ENCODE data around the gene SLC35A2.

SLC35A2 gene

DNA sequence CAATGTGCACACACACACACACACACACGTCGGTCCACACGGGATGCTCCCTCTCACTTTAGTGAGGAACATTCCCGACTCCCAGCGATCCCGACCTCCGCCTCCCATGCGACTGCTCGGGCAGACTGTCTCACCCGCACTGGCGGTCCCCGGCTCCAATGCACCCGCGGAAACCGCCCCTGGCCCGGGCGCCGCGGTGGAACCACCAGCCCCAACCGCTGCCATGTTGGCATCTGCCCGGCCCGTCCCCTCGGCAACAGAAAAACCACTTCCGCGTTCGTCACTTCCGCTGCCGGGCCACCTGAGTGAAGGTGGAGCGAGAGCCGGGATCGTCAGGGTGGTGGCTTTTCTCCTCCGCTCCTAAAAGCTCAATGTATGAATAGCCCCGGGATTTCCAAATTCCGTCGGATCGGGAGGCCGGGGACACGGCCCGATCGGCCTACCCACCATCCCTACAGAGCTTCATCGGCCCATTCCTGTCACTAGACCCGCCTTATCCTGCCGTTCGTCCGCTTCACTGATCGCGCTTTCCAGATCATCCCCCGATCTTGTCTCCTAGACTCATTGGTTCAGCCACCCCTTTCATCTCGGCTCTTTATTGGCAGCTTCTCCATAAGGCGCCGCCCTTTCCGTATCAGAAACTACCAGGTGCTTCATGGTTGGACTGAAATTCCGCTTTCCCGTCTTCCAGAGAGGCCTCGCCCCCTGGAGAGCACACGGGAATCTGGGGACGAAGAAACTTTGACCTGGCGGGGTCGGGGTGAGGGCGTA lies at the start of gene SLC35A2:
TSS of gene SLC35A2 (minus strand) at position 235 of the 771 bp plus-strand sequence. CDS start at position 225, 10 bp downstream.
- DNase-seq: peak; percentile 87

DNA sequence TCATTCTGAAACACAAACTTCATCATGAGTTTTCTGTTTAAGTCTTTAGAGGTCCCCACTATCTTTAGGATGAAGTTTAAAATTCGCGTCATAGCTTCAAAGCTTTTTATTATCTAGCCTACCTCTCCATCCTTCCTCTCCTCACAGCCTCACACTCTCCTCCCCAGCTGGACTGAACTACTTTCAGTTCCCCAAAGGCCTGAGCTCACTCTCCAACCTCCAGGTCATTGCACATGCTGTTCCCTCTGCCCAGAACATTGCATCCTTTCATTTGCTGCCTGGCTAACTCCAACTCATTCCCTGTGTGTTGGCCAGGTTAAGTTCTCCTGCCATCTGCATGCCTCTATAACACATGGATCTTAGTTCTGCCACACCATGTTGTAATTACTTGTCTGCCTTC lies 48.8 kb upstream of the SLC35A2 start:
- DNase-seq: no peak

- DNase-seq: peak; percentile 76
Measured at GRCh38 chrX:48958635-48959094, 47.2 kb upstream of the SLC35A2 start.

GRCh38 chrX:48957827-48958634 lies 46.6 kb upstream of the SLC35A2 start:
- peak; percentile 98 for DNase-seq

DNA sequence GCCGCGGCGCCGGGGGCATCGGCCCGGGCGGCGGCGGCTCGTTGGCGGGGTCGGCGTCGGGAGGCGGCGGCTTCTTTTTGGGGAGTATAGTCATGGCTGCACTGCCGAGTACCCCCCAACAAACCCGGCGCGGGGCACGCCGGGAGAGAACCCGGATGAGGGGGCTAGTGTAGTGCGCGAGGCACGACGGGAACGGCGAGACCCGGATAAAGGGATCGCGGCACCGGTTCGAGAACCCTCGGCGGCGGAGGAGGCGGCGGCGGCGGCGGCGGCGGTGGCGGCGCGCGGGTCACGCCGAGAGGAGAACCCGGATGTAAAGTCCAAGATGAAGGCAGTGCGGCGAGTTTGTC lies 46.0 kb upstream of the SLC35A2 start, which contains the start of gene OTUD5:
TSS of gene OTUD5 (minus strand) at position 131 of the 350 bp plus-strand sequence. CDS start at position 94, 37 bp downstream.
- DNase-seq: no peak

DNA sequence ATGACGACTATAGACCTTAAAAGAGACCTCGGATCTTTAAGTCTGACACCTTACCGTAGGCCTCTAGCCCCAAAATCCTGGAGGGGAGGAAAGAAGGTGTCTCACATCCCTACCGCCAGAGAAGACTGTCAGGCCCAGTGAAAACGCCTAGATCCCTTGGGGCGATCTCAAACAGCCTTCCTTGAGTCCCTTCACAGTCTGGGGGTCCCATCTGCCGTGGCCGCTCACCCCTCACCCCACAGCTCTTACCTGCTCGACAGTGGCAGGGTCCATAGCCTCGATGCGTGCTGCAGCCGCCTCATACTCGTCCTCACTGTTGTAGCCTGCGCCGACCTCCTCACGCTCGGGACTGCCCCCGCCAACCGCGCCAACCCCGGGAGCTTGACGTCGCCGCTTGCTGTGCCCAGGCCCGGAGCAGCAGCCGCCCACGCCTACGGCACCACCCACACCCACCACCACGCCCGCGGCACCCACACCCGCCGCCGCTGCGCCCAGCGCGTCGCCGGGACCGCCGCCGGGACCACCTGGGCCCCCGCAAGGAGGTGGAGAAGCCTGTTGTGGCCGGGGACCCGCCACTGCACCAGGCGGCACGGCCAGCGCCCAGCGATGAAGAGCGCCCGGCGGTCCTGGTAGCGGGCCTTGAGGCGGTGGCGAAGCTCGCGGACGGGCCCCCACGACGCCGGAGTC lies 45.4 kb upstream of the SLC35A2 start:
- no peak for DNase-seq

DNA sequence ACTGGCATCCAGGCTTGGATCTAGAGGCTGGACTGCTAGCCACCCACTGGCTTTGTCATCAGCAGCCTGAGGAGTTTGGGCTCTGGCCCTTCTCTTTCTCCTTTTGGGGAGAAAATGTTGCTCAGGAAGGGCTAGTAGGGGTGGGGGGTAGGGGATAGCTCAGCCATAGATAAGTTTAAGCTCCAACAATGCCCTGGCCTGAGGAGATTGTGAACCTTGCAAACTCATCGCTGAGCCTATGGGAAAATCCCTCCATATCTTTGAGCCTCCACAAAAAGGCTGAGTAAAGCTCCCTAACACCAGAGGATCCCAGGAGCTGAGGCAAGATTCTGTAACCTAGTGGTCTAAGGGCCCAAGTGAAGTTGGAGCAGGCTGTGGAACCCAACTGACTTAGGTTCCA lies 37.1 kb upstream of the SLC35A2 start:
- DNase-seq: no peak

DNA sequence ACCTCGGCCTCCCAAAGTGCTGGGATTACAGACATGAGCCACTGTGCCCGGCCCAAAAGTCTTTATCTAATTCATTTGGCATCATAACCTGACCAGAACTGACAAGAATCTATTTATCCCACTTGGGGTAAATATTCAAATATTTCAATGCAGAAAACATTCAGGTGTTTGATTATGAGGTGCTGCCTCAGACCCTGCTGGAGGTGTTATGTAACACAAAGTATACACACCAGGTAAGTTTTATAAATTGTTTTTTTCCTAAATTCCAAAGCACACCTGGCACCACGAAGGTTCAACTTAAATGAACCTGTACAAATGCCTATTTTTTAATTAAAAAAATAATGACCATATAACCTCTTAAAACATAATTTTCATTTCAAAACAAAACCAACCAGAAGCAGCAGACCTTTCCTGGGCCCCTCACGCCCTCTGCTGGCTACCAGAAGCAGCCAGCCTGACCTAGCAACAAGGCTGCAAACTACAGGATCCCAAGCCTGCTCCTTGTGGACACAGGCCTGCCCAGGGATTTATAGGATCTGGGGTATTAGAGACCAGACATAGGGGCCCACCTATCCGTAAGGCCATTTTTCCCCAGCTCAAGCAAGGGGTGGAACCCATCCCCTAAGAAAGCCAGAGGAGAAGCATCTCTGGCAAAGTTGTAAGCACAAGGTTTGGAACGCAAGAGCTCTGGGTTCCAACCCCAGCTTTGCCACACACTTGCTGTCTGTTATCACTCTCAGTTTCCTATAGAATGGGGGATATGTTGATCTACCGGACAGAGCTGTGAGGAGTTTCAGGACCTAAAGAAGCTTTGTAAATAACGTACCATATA lies 34.3 kb upstream of the SLC35A2 start:
- DNase-seq: peak; percentile 64

- no peak for DNase-seq
Measured at GRCh38 chrX:48942895-48943294, 31.4 kb upstream of the SLC35A2 start.

- DNase-seq: no peak
Measured at GRCh38 chrX:48940404-48940955, 29.0 kb upstream of the SLC35A2 start.

GRCh38 chrX:48939524-48940228 lies 28.2 kb upstream of the SLC35A2 start:
- no peak for DNase-seq

DNA sequence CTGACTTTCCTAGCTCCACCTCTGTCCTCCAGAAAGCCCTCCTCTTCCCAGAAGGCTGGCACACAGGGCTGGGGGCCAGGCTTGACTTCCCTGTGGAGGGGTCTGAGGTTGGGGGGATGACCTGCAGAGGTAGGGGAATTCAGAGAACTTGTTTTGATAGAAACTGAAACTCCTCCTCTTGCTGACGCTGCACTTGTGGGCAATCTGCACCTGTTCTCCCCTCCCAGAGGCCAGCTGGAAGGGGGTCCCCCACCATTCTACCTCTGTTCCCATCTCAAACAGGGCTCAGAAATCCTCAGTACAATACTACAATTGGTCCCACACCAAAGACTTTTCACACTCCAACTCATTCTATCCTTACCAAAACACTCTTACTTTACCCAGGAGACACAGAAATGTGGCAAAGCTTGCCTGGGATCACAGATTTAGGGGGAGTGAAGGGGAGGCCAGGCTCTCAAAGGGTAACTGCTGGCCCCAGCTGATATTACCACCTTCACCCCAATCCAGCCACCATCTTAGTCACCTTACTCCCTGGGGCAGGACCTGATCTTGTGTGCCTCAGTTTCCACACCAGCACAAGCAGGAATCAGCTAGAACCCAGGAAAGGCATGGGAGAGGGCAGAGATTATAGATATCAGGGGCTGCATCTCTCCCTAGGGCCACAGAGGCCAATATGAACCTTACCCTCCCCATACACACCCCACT lies 27.4 kb upstream of the SLC35A2 start:
- DNase-seq: no peak

- DNase-seq: no peak
Measured at GRCh38 chrX:48937054-48937907, 25.8 kb upstream of the SLC35A2 start.

DNA sequence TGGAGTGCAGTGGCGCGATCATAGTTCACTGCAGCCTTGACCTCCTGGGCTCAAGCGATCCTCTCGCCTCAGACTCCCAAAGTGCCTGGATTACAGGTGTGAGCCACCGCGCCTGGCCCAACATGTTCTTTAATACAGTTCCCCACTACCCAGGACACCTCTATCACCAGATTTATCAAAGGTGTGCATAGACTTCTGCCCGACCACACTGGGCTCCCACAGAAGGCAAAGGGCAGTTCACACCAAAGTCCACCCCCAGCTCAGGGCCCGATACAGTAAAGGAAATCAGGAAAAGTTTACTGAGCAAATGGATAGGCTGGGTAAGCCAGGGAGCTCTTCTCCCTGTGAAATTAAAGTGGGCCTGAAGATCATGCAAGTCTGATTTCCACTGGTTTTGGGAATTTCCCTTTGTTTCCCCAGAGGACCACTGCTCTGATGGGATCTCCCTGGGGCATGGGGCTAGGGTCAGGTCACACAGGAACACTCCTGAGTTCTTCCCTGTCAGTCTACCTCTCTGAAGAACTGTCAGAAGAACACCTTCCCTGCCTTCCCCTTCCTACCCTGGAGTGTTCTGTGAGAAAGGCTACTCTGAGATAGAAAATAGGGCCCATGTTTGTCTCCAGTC lies 25.1 kb upstream of the SLC35A2 start:
- no peak for DNase-seq

DNA sequence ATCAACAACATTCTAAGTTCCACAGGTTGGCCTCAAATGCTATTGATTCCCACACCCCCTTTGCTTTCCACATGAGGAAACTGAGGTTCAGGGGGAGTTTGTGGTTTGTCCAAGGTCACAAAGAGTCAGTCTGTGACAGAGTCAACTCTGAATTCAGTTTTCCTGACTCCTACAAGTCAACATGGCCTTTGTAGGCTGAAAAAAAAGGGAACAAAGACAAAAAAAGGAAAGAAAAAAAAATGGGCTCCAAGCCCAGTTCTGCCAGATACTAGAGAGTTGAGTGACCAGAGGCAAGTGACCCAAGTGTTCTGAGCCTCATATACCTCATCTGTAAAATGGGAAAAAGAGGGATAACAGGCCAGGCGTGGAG lies 23.8 kb upstream of the SLC35A2 start:
- DNase-seq: no peak

DNA sequence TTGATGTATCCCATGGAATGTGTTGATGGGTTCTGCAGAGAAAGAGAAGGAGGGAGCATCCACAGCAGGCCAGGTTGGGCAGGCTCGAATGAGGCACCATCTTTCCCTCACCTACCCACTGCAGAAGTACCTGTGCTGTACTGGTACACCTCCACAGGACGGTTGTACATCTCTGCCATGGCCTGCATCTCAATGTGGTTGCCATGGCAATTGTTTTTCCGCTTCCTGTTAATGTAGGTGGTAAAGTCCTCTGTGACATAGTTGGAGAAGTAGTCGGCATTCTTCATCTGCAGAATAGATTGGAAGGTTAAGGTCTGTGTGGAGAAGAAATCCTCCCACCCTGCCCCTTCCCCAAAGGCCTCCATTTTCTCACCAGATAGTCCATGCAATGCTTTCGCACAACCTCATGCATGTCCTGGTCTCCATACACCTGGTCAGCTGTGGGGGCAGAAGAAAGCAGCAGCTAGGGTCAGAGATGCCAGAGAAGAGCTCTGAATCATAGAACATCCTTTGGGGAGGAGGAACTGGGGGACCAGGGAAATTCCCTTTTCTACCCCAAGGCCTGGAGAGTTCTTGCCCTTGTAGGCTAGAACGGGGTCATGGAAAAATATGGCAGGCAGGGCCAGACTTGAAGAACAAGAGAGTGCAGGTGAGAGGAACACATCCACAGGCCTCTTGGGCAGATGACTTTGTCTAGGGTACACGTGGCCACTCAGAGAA lies 23.3 kb upstream of the SLC35A2 start:
- DNase-seq: no peak

- DNase-seq: no peak
Measured at GRCh38 chrX:48933757-48934156, 22.3 kb upstream of the SLC35A2 start.

- no peak for DNase-seq
Measured at GRCh38 chrX:48927736-48928382, 16.4 kb upstream of the SLC35A2 start.
